HG03045 (cell line): ENCODE data around the gene ASTL.
A peak's percentile ranks its signal among the peaks of the same experiment; 100 is the strongest.

ENCODE experiments used
- ATAC-seq: cut with Tn5 transposase; IDR thresholded peaks from one replicate; pipeline ENCODE4 v1.9.1; 2021; ENCODE audit warnings: mild to moderate bottlenecking, moderate library complexity; ENCODE audit not compliant: unreplicated experiment

ASTL gene

GRCh38 chr2:96159084-96159830 is 21.0 kb upstream of the ASTL start:
- ATAC-seq: no peak

- ATAC-seq: no peak
These were observed 20.2 kb upstream of the ASTL start for GRCh38 chr2:96158554-96158940.

- peak; percentile 64 for ATAC-seq
These were observed 19.6 kb upstream of the ASTL start for GRCh38 chr2:96157649-96158553.

GRCh38 chr2:96156926-96157648 is 18.8 kb upstream of the ASTL start:
- ATAC-seq: peak; percentile 2

- ATAC-seq: no peak
These were observed 17.9 kb upstream of the ASTL start for GRCh38 chr2:96156011-96156820.

GRCh38 chr2:96154506-96155380 is 16.4 kb upstream of the ASTL start:
- no peak for ATAC-seq

GRCh38 chr2:96153991-96154431 is 15.7 kb upstream of the ASTL start:
- no peak for ATAC-seq

- no peak for ATAC-seq
These were observed 15.0 kb upstream of the ASTL start for GRCh38 chr2:96153291-96153713.

- no peak for ATAC-seq
These were observed 14.2 kb upstream of the ASTL start for GRCh38 chr2:96152304-96153161.

GRCh38 chr2:96151595-96152303 is 13.4 kb upstream of the ASTL start:
- no peak for ATAC-seq

GRCh38 chr2:96150791-96151594 is 12.7 kb upstream of the ASTL start:
- ATAC-seq: no peak

- ATAC-seq: no peak
These were observed 11.8 kb upstream of the ASTL start for GRCh38 chr2:96150007-96150640.

- ATAC-seq: peak; percentile 29
These were observed 10.3 kb upstream of the ASTL start for GRCh38 chr2:96148410-96149217.

GRCh38 chr2:96147593-96148201 is 9.4 kb upstream of the ASTL start:
- ATAC-seq: no peak

GRCh38 chr2:96146881-96147592 is 8.7 kb upstream of the ASTL start:
- ATAC-seq: no peak
